GM21737 (cell line): ENCODE measurements around the gene RAB8B.
"Not testable (repeated sequence)": the region's sequence is repeated elsewhere in the genome, so short reads cannot be mapped to it uniquely, and the experiment has no call there.

ENCODE experiments used
- ATAC-seq: cut with Tn5 transposase; IDR thresholded peaks from one replicate; pipeline ENCODE4 v1.9.1; 2021; ENCODE audit warnings: mild to moderate bottlenecking, moderate library complexity; ENCODE audit not compliant: unreplicated experiment

The RAB8B gene

DNA sequence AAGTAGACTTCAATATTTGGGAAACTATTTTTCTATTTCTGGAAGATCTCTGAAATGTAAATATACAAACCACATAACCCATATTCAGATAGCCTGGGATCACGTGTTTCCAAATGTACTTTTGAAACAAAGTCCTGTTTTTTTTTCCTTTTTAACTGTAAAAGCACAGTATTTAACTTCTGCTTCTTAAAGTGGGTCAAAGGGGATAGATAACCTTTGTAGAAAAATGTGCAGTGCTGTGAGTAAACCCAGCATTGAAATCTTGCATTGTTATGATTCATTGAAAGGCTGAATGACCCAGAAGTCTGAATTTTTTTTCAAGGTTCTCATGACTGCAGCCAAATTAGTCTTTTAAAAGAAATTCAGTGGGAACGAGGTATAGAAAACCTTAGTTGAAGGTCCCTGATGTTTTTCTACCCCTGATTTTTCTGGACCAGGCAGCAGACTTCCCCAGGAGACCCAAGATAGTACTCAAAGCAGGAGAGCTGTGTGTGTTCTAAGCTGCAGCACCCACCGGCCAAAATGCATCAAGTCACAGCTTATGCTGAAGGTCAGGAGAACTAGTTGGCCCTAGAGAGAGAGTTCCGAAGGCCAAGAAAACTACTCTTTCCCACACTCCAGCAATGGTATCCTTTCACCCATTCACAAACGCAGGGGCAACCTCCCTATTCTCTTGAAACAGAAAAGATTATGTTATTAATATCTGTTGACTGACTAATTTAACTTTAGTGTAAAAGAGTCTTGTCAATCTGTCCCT is 44.4 kb downstream of the RAB8B start:
- no peak for ATAC-seq

DNA sequence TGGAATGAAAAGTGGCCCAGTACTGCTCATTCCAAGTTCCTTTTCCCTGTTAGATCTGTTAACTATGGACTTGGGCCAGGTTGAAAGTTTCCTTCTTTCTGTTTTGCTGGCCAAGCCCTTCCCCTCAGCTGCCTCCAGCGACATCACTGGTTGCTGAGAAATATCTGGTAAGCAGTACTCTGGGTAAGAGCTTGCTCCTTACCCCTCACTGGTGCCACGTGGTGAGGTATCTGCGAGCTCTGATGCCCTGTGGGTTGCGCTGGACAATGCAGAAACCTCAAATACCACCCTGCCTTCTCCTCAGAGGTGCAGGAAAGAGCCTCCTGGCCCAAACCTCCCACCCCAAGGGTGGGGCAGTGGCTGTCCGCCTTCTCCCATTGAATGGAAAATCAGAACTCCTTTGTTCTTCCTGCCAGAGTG is 45.1 kb downstream of the RAB8B start:
- no peak for ATAC-seq

DNA sequence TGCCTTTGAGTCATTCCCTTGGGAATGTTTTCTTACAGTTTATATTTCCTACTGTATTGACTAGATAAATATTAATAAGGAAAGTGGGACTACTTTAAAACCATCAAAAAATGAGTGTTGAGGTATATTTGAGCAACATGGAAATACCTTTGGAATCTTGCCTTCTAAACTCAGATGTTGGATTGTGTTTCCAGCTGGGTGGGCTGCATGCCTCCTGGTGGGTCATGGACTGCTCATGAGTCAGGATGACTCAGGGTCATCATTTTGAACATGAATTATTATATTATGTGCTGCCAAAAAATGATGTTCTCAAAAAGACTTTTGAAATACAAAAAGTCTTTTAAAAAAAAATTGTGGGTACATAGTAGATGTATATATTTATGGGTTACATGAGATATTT is 46.9 kb downstream of the RAB8B start:
- no peak for ATAC-seq

DNA sequence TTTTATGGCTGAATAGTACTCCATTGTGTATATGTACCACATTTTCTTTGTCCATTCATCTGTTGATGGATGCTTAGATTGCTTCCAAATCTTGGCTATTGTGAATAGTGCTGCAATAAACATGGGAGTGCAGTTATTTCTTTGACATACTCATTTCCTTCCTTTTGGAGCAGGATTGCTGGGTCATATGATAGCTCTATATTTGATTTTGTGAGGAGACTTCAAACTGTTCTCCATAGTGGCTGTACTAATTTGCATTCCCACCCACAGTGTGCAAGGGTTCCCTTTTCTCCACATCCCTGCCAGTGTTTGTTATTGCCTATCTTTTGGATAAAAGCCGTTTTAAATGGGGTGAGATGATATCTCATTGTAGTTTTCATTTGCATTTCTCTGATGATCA is 47.7 kb downstream of the RAB8B start:
- not testable (repeated sequence) for ATAC-seq

DNA sequence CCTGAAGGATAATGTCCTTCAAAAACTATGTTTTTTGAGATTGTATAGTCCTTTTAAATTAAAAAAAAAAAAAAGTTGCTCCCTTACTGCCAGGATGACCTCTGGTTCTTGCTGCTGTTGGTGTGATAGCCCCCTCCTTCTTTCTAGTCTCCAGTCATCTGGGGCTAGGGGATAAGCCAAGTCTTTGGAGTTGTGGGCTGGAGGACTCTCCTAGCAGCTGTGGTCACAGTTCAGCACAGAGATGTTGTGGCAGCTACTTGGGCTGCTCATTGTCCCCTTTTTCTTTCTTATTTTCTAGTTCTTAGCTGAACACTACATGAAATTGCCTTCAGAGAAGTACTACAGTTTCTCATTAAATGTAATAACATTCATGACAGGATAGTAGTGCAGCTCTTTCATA is 48.8 kb downstream of the RAB8B start:
- no peak for ATAC-seq

DNA sequence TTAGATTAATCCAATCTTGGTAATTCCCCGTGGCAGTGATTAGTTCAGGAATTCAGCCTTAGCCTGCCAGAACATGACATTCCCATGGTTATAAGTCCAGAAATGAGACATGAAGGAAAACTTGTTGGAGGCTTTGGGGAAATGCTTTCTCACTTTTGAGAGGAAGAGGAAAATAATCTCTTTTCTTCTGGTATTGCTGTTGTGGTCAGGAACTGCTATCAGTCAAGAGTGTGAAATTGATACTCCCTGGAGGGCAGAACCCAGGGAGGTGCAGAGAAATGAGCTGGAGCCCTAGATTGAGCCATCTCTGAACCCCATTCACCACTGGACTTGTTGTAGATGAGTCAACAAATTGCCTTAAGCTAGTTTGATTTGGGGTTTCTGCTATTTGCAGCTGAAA is 49.4 kb downstream of the RAB8B start:
- no peak for ATAC-seq

DNA sequence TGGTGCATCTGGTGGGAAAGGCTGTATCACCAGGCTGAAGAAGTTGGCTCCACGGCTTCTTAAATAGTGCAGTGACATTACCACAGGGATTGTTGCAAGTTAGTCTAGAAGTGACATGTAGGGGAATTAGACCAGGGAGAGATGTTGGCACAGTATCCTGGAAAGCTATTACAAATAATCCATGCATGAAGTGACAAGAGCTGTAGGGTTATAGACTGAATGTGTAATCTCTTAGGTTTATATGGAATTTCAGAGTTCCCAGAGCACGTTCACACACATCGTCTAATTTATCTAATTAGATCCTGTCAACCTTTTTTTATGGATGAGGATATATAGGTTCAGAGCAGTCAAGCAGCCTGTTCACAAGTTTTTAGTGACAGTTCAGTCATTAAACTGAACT is 50.7 kb downstream of the RAB8B start:
- no peak for ATAC-seq

DNA sequence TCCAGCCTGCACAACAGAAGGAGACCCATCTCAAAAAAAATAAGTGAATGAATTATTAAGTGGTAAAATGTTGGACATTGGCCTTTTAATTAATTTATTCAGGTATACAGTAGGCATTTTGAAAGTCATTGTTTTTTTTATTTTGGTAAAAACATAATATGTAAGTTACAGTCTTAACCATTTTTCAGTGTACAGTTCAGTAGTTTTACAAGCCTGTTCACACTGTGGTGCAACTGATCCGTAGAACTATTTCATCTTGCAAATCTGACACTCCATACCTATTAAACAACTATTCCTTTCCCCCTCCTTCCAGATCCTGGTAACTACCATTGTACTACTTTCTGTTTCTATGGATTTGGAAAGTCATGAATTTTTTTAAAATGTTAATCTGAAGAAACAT is 51.9 kb downstream of the RAB8B start:
- no peak for ATAC-seq

DNA sequence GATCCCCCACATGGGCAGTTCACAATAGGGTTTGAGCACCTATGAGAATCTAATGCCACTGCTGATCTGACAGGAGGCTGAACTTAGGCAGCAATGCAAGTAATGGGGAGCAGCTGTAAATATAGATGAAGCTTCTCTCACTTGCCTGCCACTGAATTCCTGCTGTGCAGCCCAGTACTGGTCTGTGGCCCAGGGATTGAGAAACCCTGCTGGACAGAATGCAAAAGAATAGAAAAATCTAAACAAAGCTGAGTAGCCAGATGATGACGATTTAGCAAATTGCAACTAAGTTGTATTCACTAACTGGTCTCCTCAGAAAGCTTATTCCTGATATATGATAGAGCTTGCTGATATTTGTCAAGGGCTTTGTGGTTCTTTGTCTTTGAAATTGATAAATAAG is 53.7 kb downstream of the RAB8B start:
- ATAC-seq: no peak

DNA sequence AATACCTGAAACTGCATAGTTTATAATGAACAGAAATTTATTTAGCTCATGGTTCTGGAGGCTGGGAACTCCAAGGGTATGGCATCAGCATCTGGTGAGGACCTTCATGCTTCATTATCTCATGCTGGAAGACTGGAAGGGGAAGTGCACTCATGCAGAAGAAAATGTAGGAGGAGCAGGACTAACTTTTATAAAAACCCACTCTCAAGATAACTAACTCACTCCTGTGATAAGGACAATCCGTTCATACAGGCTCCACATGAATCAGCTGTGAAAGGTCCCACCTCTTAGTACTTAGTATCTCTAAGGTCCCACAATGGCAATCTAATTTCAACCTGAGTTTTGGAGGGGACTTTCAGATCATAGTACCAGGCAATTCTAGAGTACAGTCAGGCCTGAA is 54.4 kb downstream of the RAB8B start:
- no peak for ATAC-seq

DNA sequence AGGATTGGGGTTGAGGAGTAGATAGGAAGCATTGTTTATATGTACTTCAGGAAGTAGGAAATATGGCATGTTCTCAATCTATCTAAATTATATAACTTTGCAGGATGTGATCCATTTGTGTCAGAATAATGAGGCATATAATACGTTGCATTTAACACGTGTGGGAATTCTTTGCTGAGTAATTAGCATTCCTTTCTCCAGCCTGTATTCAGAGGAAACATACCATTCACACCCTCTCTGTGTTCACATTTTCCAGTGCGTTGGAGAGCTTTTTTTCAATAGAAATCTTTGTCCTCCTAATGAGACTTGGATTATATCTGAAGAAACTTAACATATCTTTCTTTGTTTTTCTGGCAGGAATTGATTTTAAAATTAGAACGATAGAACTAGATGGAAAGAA is 55.0 kb downstream of the RAB8B start:
- ATAC-seq: no peak

DNA sequence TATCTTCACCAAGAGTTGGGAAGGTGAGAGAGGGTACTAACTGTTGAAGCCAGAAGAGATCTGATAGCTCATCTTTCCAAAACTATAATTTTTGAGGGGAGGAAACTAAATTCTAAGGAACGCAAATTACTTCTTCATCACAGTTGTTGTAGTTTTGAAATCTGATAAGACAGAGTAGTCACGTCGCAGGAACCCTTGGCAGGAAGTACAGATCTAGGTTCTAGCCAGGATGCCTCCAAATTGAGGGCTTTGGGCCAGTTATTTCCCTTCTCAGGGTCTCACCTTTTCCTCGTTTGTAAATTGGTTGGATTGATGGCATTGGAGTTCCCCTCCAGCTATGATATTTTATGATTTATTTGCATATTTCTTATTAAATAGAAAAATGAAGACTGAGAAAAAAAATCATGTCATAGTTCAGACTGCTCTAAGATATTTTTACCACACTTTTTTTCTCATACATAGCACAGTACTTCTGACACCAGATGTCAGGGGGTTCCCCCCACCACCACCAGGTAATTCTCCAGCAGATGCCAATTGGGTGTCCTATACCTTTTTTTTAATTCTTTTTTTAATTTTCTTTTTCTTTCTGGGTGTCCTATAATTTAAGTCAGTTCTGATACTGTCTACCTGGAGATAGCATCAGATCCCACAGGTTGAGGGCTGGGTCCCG is 55.7 kb downstream of the RAB8B start:
- ATAC-seq: no peak

DNA sequence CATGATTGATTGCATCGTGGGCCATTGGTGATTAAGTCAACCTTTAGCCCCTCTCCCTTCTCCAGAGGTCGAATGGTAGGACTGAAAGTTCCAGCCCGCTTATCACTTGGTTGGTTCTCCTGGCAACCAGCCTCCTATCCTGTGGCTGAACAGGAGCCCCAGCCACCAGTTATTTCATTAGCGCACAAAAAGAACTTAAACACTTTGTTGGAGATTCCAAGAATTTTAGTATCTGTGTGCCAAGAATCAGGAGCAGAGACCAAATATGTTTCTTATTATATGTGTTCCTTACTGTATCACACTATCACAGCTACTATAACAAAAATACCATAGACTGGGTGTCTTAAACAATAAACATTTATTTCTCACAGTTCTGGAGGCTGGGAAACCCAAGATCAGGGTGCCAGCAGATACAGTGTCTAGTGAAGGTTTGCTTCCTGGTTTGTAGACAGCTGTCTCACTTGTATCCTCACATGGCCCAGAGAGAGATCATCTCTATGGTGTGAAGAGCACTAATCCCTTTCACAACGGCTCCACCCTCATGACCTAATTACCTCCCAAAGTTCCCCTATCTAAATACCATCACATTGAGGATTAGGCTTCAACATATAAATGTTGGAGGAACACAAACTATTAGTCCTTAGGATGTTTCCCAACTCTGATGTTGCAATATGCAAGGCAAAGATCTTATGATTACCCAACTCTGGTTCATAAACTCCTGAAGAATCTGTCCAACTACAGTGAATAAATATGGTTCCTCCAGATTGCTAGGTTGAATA is 57.5 kb downstream of the RAB8B start:
- no peak for ATAC-seq

DNA sequence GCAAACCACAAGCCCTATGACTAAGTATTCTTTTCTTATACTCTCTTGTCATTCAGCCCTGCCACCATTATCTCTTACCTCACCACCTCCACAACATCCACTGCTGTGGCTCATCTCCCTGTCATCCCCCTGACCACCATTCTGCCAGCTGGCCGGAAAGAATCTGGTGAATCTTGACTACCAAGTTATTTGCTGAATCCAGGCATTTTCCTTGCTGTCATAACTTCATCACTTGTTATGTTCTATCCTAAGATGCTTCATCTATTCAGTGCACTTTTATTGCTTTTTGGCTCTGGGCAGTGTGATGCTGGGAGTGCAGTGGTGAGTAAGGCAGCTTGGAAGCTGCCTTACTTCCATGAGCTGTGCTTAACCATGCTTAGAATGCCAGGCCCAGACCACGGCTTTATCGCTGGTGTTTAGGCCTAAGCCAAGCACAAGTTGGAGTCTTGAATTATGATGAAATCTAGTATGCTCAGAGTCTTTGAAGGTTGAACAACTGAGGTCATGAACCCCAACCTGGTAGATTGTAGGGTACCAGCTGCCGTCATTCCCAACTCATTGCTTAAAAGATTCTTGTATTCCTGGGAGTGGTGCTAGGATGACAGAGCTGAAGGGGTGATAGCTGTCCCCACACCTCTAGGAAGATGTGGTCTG is 61.0 kb downstream of the RAB8B start:
- no peak for ATAC-seq

DNA sequence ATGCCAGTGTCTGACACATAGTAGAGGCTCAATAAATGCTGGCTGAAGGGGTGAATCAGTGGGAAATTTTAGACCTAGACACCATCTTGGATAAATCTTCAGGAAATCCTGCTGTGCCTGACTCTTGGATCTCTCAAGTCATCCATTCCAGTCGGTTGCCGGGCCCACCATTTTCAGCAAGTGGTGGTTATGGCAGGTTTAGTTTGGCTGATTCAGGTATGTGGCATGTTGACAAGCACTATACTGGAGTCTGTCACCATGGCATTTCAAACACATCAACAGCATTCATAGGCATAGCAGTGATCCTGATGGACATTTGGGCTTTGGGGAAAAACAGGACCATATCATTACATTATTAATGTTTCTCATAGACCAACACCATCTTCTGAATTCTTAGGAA is 62.3 kb downstream of the RAB8B start:
- ATAC-seq: no peak

DNA sequence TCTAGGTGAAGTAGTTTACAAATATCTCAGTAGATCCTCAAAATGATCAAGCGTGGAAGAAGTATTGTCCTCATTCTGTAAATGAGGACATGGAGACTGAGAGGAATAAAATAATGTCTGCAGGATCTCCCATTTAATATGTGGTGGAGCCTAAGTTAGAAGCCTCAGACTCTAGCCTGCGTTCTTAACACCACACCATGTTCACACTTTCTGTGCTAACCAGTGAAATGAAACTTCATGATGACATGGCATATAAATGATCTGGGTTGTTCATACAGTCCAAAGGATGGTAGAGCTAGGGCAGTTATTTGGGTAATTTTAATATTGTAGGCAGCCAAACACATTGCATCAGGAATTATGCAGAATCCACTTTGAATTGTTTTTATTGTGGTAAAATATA is 62.9 kb downstream of the RAB8B start:
- no peak for ATAC-seq

DNA sequence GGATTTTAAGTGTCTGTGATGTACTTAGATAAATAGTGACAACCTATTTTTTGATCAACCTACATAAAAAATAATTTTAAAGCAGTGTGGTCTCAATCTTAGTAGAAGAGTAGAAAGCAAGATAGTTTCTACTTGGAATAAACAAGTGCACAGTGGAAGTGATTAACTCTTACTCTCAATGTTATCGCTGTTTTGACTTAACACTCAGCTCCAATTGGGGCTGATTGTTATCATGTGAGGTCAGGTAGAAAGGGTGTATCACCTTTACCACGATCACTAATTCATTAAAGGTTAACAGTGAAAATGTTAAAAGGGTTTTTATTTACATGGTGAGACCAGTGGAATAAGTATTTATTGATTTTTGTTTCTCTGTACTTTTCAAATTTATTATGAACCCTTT is 65.6 kb downstream of the RAB8B start:
- no peak for ATAC-seq

DNA sequence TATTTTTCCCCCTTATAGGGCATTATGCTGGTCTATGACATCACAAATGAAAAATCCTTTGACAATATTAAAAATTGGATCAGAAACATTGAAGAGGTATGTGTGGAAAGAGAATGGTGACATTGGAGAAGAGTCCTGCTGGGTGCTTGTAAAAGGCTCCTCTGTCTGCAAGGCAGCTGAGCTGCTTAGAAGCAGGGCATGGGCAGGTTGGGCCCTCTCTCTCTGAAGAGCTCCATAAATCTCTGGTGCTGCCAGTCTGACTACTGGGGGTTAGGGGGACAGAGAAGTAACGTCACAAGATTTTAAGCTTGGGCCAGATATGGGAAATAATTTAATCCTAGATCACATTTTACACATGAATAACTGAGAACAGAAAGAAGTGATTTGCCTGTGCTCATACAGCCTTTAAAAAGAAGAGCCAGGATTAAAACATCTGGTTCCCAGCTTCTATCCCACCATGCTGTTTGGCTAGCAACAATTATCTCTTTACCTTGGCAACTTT is 66.1 kb downstream of the RAB8B start:
- no peak for ATAC-seq

DNA sequence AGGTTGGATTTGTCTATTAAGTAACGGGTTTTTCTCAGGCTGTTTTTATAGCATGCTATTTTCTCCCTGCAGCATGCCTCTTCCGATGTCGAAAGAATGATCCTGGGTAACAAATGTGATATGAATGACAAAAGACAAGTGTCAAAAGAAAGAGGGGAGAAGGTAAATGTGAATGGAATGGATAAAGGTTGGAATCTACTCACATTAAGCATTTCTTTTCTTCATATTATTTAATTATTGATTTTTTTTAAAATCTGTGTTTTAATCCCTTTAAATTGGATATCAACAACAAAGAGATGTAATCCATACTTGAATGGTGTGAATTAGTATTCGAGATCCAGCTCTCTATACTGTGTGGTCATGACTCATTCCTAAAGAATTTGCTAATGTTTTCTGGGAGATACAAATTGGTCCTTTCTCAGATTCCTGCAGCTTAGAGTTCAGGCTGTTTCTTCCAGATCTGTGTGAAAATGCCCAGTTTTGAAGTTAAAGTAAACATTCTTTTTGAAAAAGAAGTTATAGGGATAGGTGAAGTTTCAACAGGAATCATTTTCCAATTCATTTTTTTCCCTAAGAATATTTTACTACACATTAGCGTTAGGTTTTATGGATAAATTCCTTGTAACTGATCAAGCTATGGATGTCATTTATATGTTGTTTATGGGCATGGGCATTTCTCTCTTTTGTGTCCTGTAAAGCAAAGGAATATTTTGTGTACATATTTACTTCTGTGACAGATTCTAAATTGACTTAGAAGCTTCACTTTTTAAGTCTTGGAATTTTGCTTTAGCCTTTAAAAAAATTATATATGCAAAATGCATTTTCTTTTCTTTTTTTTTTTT is 67.2 kb downstream of the RAB8B start:
- ATAC-seq: no peak

DNA sequence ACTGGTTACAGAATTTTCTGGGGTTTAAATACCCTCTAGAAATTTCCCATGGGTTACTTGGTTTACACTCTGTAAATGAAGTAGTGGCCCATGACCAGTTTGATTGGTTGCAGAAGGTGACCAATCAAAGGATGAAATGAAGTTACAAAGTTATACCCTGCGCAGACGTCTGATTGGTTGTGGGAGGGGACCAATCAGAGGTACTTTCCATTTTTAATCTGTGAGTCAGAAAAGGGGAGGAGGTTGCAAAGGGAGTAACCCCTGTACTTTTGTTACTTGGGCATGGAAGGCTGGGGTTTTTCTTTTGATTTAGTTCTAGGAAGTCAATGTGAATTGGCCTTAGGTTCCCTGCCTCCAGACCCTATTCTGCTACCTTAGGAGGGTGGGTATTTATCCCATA is 69.3 kb downstream of the RAB8B start:
- ATAC-seq: no peak
